Loucy (cell line): ENCODE results near the gene ATP8A1.

Experiments
- H2AFZ ChIP-seq: fragments of 200-600 bp; sonication (generic); 2 replicates; pipeline ENCODE4 v1.6.0; 2016; ENCODE audit warnings: antibody characterized with exemption, mild to moderate bottlenecking, low read length, moderate library complexity
- H3F3A ChIP-seq: fragments of 200-600 bp; 2 replicates; pipeline ENCODE4 v1.6.0; 2016; ENCODE audit warnings: antibody characterized with exemption, low read depth, mild to moderate bottlenecking
- H3K27me3 ChIP-seq: fragments of 200-600 bp; sonication (generic); 2 replicates; pipeline ENCODE4 v1.6.1; 2014; ENCODE audit warnings: low read length, mild to moderate bottlenecking; ENCODE audit not compliant: insufficient read depth, poor library complexity, severe bottlenecking
- H3K36me3 ChIP-seq: fragments of 200-600 bp; sonication (generic); 2 replicates; pipeline ENCODE4 v1.6.1; 2016; ENCODE audit warnings: low read length; ENCODE audit not compliant: insufficient read depth
- H3K4me1 ChIP-seq: fragments of 200-600 bp; sonication (generic); 2 replicates; pipeline ENCODE4 v1.5.1; 2014; ENCODE audit warnings: low read length, mild to moderate bottlenecking; ENCODE audit not compliant: insufficient read depth, poor library complexity, severe bottlenecking
- H3K4me2 ChIP-seq: fragments of 200-600 bp; sonication (generic); 2 replicates; pipeline ENCODE4 v1.6.0; 2014; ENCODE audit warnings: antibody characterized with exemption, low read length, low read depth, mild to moderate bottlenecking; ENCODE audit not compliant: poor library complexity, severe bottlenecking
- H3K4me3 ChIP-seq: fragments of 200-600 bp; sonication (generic); 2 replicates; pipeline ENCODE4 v1.5.1; 2014; ENCODE audit warnings: low read length, mild to moderate bottlenecking, mixed read lengths; ENCODE audit not compliant: poor library complexity, severe bottlenecking
- H3K79me2 ChIP-seq: fragments of 200-600 bp; sonication (generic); 2 replicates; pipeline ENCODE4 v1.6.1; 2014; ENCODE audit warnings: low read length; ENCODE audit not compliant: insufficient read depth
- H3K9ac ChIP-seq: fragments of 200-600 bp; sonication (generic); 2 replicates; pipeline ENCODE4 v1.6.0; 2014; ENCODE audit warnings: mild to moderate bottlenecking, low read depth, low read length, moderate library complexity; ENCODE audit not compliant: poor library complexity, severe bottlenecking
- H3K9me2 ChIP-seq: fragments of 200-600 bp; sonication (generic); replicated peaks from 2 replicates; pipeline ENCODE4 v1.6.1; 2016; ENCODE audit warnings: low read depth, low read length, mixed read lengths
- H3K9me3 ChIP-seq: fragments of 200-600 bp; sonication (generic); 2 replicates; pipeline ENCODE4 v1.6.1; 2014; ENCODE audit warnings: mild to moderate bottlenecking, antibody characterized with exemption, low read length, low read depth; ENCODE audit not compliant: insufficient read depth
- H4K20me1 ChIP-seq: fragments of 200-600 bp; sonication (generic); 2 replicates; pipeline ENCODE4 v1.6.0; 2014; ENCODE audit warnings: antibody characterized with exemption, low read length, mild to moderate bottlenecking; ENCODE audit not compliant: insufficient read depth, poor library complexity, severe bottlenecking
- EZH2phosphoT487 ChIP-seq: fragments of 200-600 bp; IDR thresholded peaks from 2 replicates; pipeline ENCODE4 v1.6.1; 2018; ENCODE audit warnings: antibody characterized with exemption, mild to moderate bottlenecking, moderate library complexity, borderline replicate concordance
- TF ChIP-seq, protein P1 (sequence below): fragments of 200-600 bp; sonication (generic); conservative IDR thresholded peaks from 2 replicates; pipeline ENCODE4 v1.5.1; 2014; ENCODE audit warnings: mild to moderate bottlenecking, antibody characterized with exemption, low read length

The ATP8A1 gene

DNA sequence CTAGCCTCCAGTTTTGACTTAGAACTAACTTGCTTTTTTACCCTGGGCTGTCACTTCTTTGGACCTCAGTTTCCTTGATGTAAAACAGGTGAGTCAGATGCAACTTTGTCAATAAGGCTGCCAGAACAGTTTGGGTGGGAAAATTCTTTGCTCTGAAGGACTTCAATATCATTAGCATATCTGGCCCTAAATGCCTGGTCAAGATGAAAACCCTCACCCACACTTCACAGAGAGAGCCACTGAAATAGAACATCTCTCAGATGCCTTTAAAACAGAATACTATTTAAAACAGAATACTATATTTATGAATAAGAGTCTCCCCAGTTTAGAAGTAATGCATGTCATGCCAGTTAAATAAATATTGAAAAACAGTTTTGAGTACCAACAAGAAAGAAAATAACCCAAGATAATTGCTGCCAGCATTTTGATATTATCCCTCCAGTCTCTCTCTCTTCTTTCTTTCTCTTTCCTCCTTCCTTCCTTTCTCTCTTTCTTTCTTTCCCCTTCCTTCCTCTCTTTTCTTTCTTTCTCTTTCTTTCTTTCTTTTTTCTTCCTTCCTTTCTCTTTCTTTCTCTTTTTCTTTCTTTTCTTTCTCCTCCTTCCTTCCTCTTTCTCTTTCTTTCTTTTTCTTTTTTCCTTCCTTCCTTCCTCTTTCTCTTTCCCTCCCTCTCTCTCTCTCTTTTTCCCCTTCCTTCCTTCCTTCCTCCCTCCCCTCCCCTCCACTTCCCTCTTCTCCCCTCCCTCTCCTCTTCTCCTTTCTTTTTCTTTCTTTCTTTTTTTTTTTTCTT, 292.4 kb downstream of the ATP8A1 start:
- Histone ChIP-seq H3K4me1 (no peaks in the 10 kb centered on the region), H3K79me2 (no peaks in the 10 kb centered on the region), H2AFZ (no peak overlapping the region), H4K20me1 (no peaks in the 10 kb centered on the region), H3K36me3 (no peaks in the 10 kb centered on the region), H3K9me2 (no peaks in the 10 kb centered on the region), H3K9me3 (no peaks in the 10 kb centered on the region), H3K9ac (no peak overlapping the region), H3K27me3 (no peaks in the 10 kb centered on the region), H3F3A (no peaks in the 10 kb centered on the region), H3K4me3 (no peak overlapping the region), H3K4me2 (no peak overlapping the region)
- TF ChIP-seq EZH2phosphoT487: no peak
- TF ChIP-seq, protein P1, sequence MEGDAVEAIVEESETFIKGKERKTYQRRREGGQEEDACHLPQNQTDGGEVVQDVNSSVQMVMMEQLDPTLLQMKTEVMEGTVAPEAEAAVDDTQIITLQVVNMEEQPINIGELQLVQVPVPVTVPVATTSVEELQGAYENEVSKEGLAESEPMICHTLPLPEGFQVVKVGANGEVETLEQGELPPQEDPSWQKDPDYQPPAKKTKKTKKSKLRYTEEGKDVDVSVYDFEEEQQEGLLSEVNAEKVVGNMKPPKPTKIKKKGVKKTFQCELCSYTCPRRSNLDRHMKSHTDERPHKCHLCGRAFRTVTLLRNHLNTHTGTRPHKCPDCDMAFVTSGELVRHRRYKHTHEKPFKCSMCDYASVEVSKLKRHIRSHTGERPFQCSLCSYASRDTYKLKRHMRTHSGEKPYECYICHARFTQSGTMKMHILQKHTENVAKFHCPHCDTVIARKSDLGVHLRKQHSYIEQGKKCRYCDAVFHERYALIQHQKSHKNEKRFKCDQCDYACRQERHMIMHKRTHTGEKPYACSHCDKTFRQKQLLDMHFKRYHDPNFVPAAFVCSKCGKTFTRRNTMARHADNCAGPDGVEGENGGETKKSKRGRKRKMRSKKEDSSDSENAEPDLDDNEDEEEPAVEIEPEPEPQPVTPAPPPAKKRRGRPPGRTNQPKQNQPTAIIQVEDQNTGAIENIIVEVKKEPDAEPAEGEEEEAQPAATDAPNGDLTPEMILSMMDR: no peak

GRCh38 chr4:42363614-42364013, 293.3 kb downstream of the ATP8A1 start:
- Histone ChIP-seq H2AFZ (no peak overlapping the region), H3K4me3 (no peak overlapping the region), H3K4me2 (no peak overlapping the region)

GRCh38 chr4:42362591-42362990, 294.3 kb downstream of the ATP8A1 start:
- no peak overlapping the region for H2AFZ ChIP-seq

More at GRCh38 chr4:42363614-42364013, 293.3 kb downstream of the ATP8A1 start:
- no peaks in the 10 kb centered on the region for H3F3A ChIP-seq
- H3K79me2 ChIP-seq: no peaks in the 10 kb centered on the region
- H3K9me2 ChIP-seq: no peaks in the 10 kb centered on the region
- no peaks in the 10 kb centered on the region for H4K20me1 ChIP-seq
- H3K9ac ChIP-seq: no peak overlapping the region
- H3K36me3 ChIP-seq: no peaks in the 10 kb centered on the region
- no peaks in the 10 kb centered on the region for H3K9me3 ChIP-seq
- no peaks in the 10 kb centered on the region for H3K27me3 ChIP-seq
- H3K4me1 ChIP-seq: no peaks in the 10 kb centered on the region
- no peak for TF ChIP-seq EZH2phosphoT487
- TF ChIP-seq, protein P1: no peak

More at GRCh38 chr4:42362591-42362990, 294.3 kb downstream of the ATP8A1 start:
- TF ChIP-seq, protein P1: no peak
- no peak for TF ChIP-seq EZH2phosphoT487
- no peaks in the 10 kb centered on the region for H4K20me1 ChIP-seq
- H3K79me2 ChIP-seq: no peaks in the 10 kb centered on the region
- no peaks in the 10 kb centered on the region for H3K36me3 ChIP-seq
- H3K9me3 ChIP-seq: no peaks in the 10 kb centered on the region
- no peak overlapping the region for H3K4me2 ChIP-seq
- no peaks in the 10 kb centered on the region for H3K9me2 ChIP-seq
- no peaks in the 10 kb centered on the region for H3F3A ChIP-seq
- H3K27me3 ChIP-seq: no peaks in the 10 kb centered on the region
- H3K4me3 ChIP-seq: no peak overlapping the region
- no peak overlapping the region for H3K9ac ChIP-seq
- no peaks in the 10 kb centered on the region for H3K4me1 ChIP-seq
